H1 (cell line): Measurements from ENCODE around the gene NTRK1. TPM values are rescaled to one million over a fixed set of nuclear protein-coding genes. Genes with fewer than 3 reads are reported as not detected.

Experiments
- CTCF ChIA-PET: fragments of 300-600 bp; sonication (Branson Sonifier 250); formaldehyde crosslinking; loops from one replicate; lab custom pipeline; 2021; ENCODE audit not compliant: partially characterized antibody; lab: Charles Lee
- POLR2A ChIA-PET: fragments of 300-600 bp; sonication (Branson Sonifier 250); formaldehyde crosslinking; loops from one replicate; lab custom pipeline; 2021; ENCODE audit warnings: inconsistent platforms; ENCODE audit not compliant: partially characterized antibody; lab: Charles Lee
- DNase-seq, 2 experiments: peaks; one replicate each; pipeline versions ENCODE4 v3.0.0 to v3.0.0-alpha.2; 2010 to 2022; ENCODE audit warnings: low spot score in 2 of 2, low read depth in 1 of 2, mixed read lengths in 1 of 2
- FAIRE-seq: peaks from 2 replicates; lab custom pipeline; 2011; peaks lifted over from hg19 to GRCh38; lab: Jason Lieb, UNC
- H2AFZ ChIP-seq: 2 replicates; pipeline ENCODE4 v1.8.1; 2012; ENCODE audit warnings: low read length, inconsistent platforms
- H2AK5ac ChIP-seq: 2 replicates; pipeline ENCODE4 v1.6.1; 2013; ENCODE audit warnings: low read depth, low read length
- H2BK120ac ChIP-seq: replicated peaks from 2 replicates; pipeline ENCODE3; 2013; ENCODE audit warnings: low read depth, low read length, inconsistent platforms
- H2BK12ac ChIP-seq: 2 replicates; pipeline ENCODE4 v1.6.1; 2013; ENCODE audit warnings: low read depth, low read length
- H2BK15ac ChIP-seq: 2 replicates; pipeline ENCODE4 v1.6.1; 2013; ENCODE audit warnings: low read length
- H2BK20ac ChIP-seq: 2 replicates; pipeline ENCODE4 v1.6.1; 2013; ENCODE audit warnings: low read length
- H2BK5ac ChIP-seq: 2 replicates; pipeline ENCODE4 v1.6.1; 2013; ENCODE audit warnings: low read depth, low read length
- H3K14ac ChIP-seq: 2 replicates; pipeline ENCODE4 v1.6.1; 2013; ENCODE audit warnings: inconsistent platforms; ENCODE audit not compliant: insufficient read length
- H3K18ac ChIP-seq: 2 replicates; pipeline ENCODE4 v1.6.1; 2013; ENCODE audit warnings: low read length; ENCODE audit errors: extremely low read depth
- H3K23ac ChIP-seq: 2 replicates; pipeline ENCODE4 v1.6.1; 2013; ENCODE audit warnings: inconsistent platforms; ENCODE audit not compliant: insufficient read length
- H3K23me2 ChIP-seq: 2 replicates; pipeline ENCODE4 v1.6.1; 2013; ENCODE audit warnings: low read depth, low read length
- H3K27ac ChIP-seq: 2 replicates; pipeline ENCODE4 v1.6.1; 2011; ENCODE audit warnings: low read depth, low read length, inconsistent platforms
- H3K27me3 ChIP-seq, 4 experiments: replicated peaks in 1 of 4; 1 replicate in 1 of 4; 2 replicates in 3 of 4; pipeline versions ENCODE4 v1.6.1 to v1.8.1; 2011 to 2013; ENCODE audit warnings: low read length in 3 of 4, mild to moderate bottlenecking in 3 of 4, inconsistent platforms in 2 of 4, mixed read lengths in 2 of 4, moderate library complexity in 1 of 4; ENCODE audit not compliant: control insufficient read depth in 3 of 4, insufficient read depth in 3 of 4; ENCODE audit errors: extremely low read depth in 1 of 4
- H3K36me3 ChIP-seq, 4 experiments: 2 replicates each; pipeline versions ENCODE4 v1.6.1 to v1.8.1; 2011 to 2013; ENCODE audit warnings: mild to moderate bottlenecking in 4 of 4, low read length in 3 of 4, moderate library complexity in 2 of 4, control low read depth in 1 of 4, inconsistent platforms in 1 of 4; ENCODE audit not compliant: insufficient read depth in 4 of 4, control insufficient read depth in 2 of 4
- H3K4ac ChIP-seq: replicated peaks from 2 replicates; pipeline ENCODE3; 2013; ENCODE audit warnings: low read length, low read depth, mixed read lengths, inconsistent platforms; ENCODE audit not compliant: insufficient read length
- H3K4me1 ChIP-seq, 4 experiments: replicated peaks in 1 of 4; 1 replicate in 1 of 4; 2 replicates in 3 of 4; pipeline versions ENCODE4 v1.6.1 to v1.8.1; 2011 to 2013; ENCODE audit warnings: low read length in 3 of 4, inconsistent platforms in 2 of 4, mixed read lengths in 1 of 4; ENCODE audit not compliant: insufficient read depth in 4 of 4, control insufficient read depth in 3 of 4
- H3K4me2 ChIP-seq, 2 experiments: 2 replicates each; pipeline versions ENCODE4 v1.6.1 to v1.8.1; 2011 to 2013; ENCODE audit warnings: low read depth in 2 of 2, low read length in 2 of 2, control low read depth in 1 of 2, inconsistent platforms in 1 of 2, mild to moderate bottlenecking in 1 of 2; ENCODE audit not compliant: insufficient read depth in 1 of 2
- H3K4me3 ChIP-seq, 4 experiments: fragments of 200-600, 300-600 bp in 1 of 4; sonication (generic), shearing (Covaris generic), sonication (Bioruptor Twin) in 1 of 4; 2 replicates each; pipeline versions ENCODE4 v1.5.1 to v1.8.1; 2011 to 2016; ENCODE audit warnings: low read length in 4 of 4, low read depth in 3 of 4, control low read depth in 2 of 4, inconsistent platforms in 2 of 4, mild to moderate bottlenecking in 2 of 4, mixed read lengths in 1 of 4, moderate library complexity in 1 of 4; ENCODE audit not compliant: insufficient read depth in 2 of 4; ENCODE audit errors: extremely low read depth in 1 of 4
- H3K56ac ChIP-seq: replicated peaks from 2 replicates; pipeline ENCODE3; 2013; ENCODE audit warnings: low read depth, mild to moderate bottlenecking, mixed read lengths, low read length, inconsistent platforms; ENCODE audit not compliant: insufficient read length
- H3K79me1 ChIP-seq: 2 replicates; pipeline ENCODE4 v1.6.1; 2013; ENCODE audit warnings: low read depth, low read length, control low read depth
- H3K79me2 ChIP-seq, 2 experiments: 2 replicates each; pipeline versions ENCODE4 v1.6.1 to v1.8.1; 2012 to 2013; ENCODE audit warnings: low read length in 2 of 2, mild to moderate bottlenecking in 2 of 2, inconsistent platforms in 1 of 2; ENCODE audit not compliant: insufficient read depth in 2 of 2, control insufficient read depth in 1 of 2
- H3K9ac ChIP-seq, 4 experiments: replicated peaks in 1 of 4; 1 replicate in 1 of 4; 2 replicates in 3 of 4; pipeline versions ENCODE4 v1.6.1 to v1.8.1; 2011 to 2013; ENCODE audit warnings: low read depth in 3 of 4, low read length in 3 of 4, control low read depth in 2 of 4, mild to moderate bottlenecking in 2 of 4, moderate library complexity in 2 of 4, inconsistent platforms in 1 of 4; ENCODE audit errors: extremely low read depth in 1 of 4
- H3K9me3 ChIP-seq, 2 experiments: 2 replicates each; pipeline versions ENCODE4 v1.6.1 to v1.8.1; 2012 to 2013; ENCODE audit warnings: mild to moderate bottlenecking in 2 of 2, moderate library complexity in 2 of 2, control low read depth in 1 of 2, inconsistent platforms in 1 of 2, low read depth in 1 of 2, low read length in 1 of 2, mixed read lengths in 1 of 2; ENCODE audit not compliant: insufficient read depth in 2 of 2
- H4K20me1 ChIP-seq, 2 experiments: replicated peaks in 1 of 2; 2 replicates each; pipeline versions ENCODE3 to v1.8.1; 2011 to 2013; ENCODE audit warnings: inconsistent platforms in 2 of 2, low read length in 2 of 2, mild to moderate bottlenecking in 1 of 2; ENCODE audit not compliant: insufficient read depth in 2 of 2, control insufficient read depth in 1 of 2
- H4K5ac ChIP-seq: 2 replicates; pipeline ENCODE4 v1.6.1; 2013; ENCODE audit warnings: low read length, low read depth, mixed read lengths, inconsistent platforms; ENCODE audit not compliant: insufficient read length
- H4K8ac ChIP-seq: 2 replicates; pipeline ENCODE4 v1.8.0; 2013; ENCODE audit warnings: mild to moderate bottlenecking, moderate library complexity, low read length, inconsistent platforms; ENCODE audit not compliant: insufficient read depth; ENCODE audit errors: extremely low read depth
- H4K91ac ChIP-seq: replicated peaks from 2 replicates; pipeline ENCODE3; 2013; ENCODE audit warnings: low read length, mixed read lengths, inconsistent platforms; ENCODE audit not compliant: insufficient read length
- BCL11A ChIP-seq, 2 experiments: IDR thresholded peaks; one replicate each; pipeline ENCODE4 v1.6.1; 2011; ENCODE audit warnings: low read depth in 2 of 2, low read length in 2 of 2, mild to moderate bottlenecking in 2 of 2
- POLR2A ChIP-seq, 2 experiments: IDR thresholded peaks; 1 replicate in 1 of 2; 2 replicates in 1 of 2; pipeline ENCODE4 v1.6.1; 2011; ENCODE audit warnings: low read depth in 2 of 2, low read length in 2 of 2, mild to moderate bottlenecking in 2 of 2; ENCODE audit errors: control extremely low read depth in 1 of 2
- RAD21 ChIP-seq, 2 experiments: IDR thresholded peaks in 1 of 2; conservative IDR thresholded peaks in 1 of 2; 2 replicates each; pipeline ENCODE4 v1.6.1; 2011; ENCODE audit warnings: low read depth in 2 of 2, low read length in 2 of 2, improper control_type of control experiment in 1 of 2, inconsistent platforms in 1 of 2, mild to moderate bottlenecking in 1 of 2, moderate library complexity in 1 of 2
- WGBS, 2 experiments: shearing (Covaris generic) in 1 of 2; methylation state at CpG; one replicate each; pipeline versions ENCODE4 v1.1.6 to v1.1.7; 2013 to 2015; ENCODE audit warnings: low lambda C conversion rate in 2 of 2, mixed read lengths in 2 of 2, inconsistent platforms in 1 of 2, low coverage in 1 of 2, missing lambda C conversion rate in 1 of 2; ENCODE audit not compliant: insufficient replicate concordance in 2 of 2, insufficient coverage in 1 of 2, insufficient read length in 1 of 2; ENCODE audit errors: extremely low coverage in 1 of 2, missing lambda C conversion rate in 1 of 2; 5-methylcytosine and 5-hydroxymethylcytosine counted together
- polyA plus RNA-seq, 7 experiments: library from polyadenylated mRNA; depleted of rRNA in 3 of 7; stranded (reverse) in 5 of 7; unstranded in 2 of 7; fragments of >200 nt in 5 of 7; fragments of 200-250 nt in 2 of 7; gene quantifications; 1 replicate in 5 of 7; 2 replicates in 1 of 7; 4 replicates in 1 of 7; pipeline versions ENCODE4 v1.2.1 to v1.2.3, GENCODE V29; 2011 to 2013; ENCODE audit warnings: missing spikeins in 2 of 7, mixed read lengths in 2 of 7
- total RNA-seq: library from RNA; stranded (reverse); fragmentation: NEBNext Ultra II Directional; extraction: Animal tissue kit (Norgen Biotek cat#: 25700); gene quantifications from 2 replicates; pipeline ENCODE4 v1.2.1, GENCODE V29; 2021

NTRK1 gene
- total and polyA plus RNA-seq, 2 of the 8 experiments (the other 6 are each of a cell fraction or from before 2014, with no cell fraction given): 0.12 to 0.24 TPM

DNA sequence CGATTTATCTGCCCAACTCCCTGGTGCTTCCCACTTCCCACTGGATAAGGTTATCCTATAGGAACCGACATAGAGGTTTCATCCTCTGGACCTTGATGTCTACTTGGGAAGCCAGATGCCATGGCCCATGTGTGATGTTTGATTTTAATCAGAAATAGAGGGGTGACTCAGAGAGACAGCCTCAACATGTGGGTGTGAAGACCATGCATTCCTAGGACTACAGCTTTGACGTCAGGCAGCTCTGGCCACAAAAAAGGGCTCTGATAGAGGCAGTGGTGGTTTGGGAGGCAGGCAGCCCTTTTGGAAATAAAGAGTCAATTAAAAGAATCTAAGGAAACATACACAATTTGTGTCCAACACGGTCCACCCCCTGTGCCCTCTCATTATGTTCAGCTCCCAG, 38.9 kb upstream of the NTRK1 start:
- H2BK20ac ChIP-seq: no peak overlapping the region

More for the DNA sequence above, 38.9 kb upstream of the NTRK1 start:
- H3K4me2 ChIP-seq: no peak overlapping the region
- no peak overlapping the region for H3K18ac ChIP-seq
- H3K36me3 ChIP-seq: no peaks in the 10 kb centered on the region
- no peak overlapping the region for H3K4me3 ChIP-seq
- FAIRE-seq: no peak
- no peaks in the 10 kb centered on the region for H4K20me1 ChIP-seq
- H3K79me1 ChIP-seq: no peaks in the 10 kb centered on the region
- no peak overlapping the region for H3K23ac ChIP-seq
- H2AK5ac ChIP-seq: no peak overlapping the region
- H4K5ac ChIP-seq: no peak overlapping the region
- H3K23me2 ChIP-seq: no peaks in the 10 kb centered on the region; the same call in 1 of the 2 replicates
- no peak overlapping the region for H2BK5ac ChIP-seq
- no peak overlapping the region for H2BK12ac ChIP-seq
- no peak overlapping the region for H3K27ac ChIP-seq
- no peak overlapping the region for H2AFZ ChIP-seq
- DNase-seq: no peak
- H3K9ac ChIP-seq: no peak overlapping the region
- no peaks in the 10 kb centered on the region for H3K79me2 ChIP-seq
- peaks cover 1 to 5% (median 3%) of the 10 kb centered on the region in 4 experiments; a peak in 4 of 7 replicates for H3K27me3 ChIP-seq
- no peaks in the 10 kb centered on the region for H3K9me3 ChIP-seq
- H3K4me1 ChIP-seq: no peaks in the 10 kb centered on the region
- no peak overlapping the region for H4K8ac ChIP-seq
- H2BK15ac ChIP-seq: no peak overlapping the region
- WGBS, 2 experiments: 88% methylated on average over 3 of the region's 4 CpGs; no CpG with 5 or more reads in 1 of the 2 experiments
- CTCF ChIA-PET: interaction anchor here (0.8 to 22.0 kb wide), 14 partner anchors 8 to 93 kb away, joined by 3 to 491 read pairs (median 3); partner anchors contain the start of genes ISG20L2, METTL25B and SH2D2A
- no peak overlapping the region for H2BK120ac ChIP-seq
- TF ChIP-seq BCL11A (IDR thresholded peaks at IDR 0.05; ENCODE audit: low read depth in 2 of 2, low read length in 2 of 2) (no peak), POLR2A (IDR thresholded peaks at IDR 0.05; ENCODE audit: control extremely low read depth in 1 of 2, low read depth in 2 of 2, low read length in 2 of 2) (no peak), RAD21 (IDR thresholded peaks at IDR 0.05 in 1 of 2, conservative IDR thresholded peaks at IDR 0.05 in 1 of 2; ENCODE audit: low read depth in 2 of 2, low read length in 2 of 2) (no peak)
- TF ChIP-seq, all 59 proteins: peak for 0
- Histone ChIP-seq H3K14ac (no peak overlapping the region), H4K91ac (no peak overlapping the region), H3K4ac (no peak overlapping the region), H3K56ac (no peak overlapping the region)
- POLR2A ChIA-PET: interaction anchor here (0.9 to 1.1 kb wide), 2 partner anchors 12 to 46 kb away, joined by 3 read pairs; no protein-coding TSS in a partner anchor
